ENCODE results near the gene TMEM273. TPM values are rescaled to one million over a fixed set of nuclear protein-coding genes. Genes with fewer than 3 reads are reported as not detected.

TMEM273 gene, protein sequence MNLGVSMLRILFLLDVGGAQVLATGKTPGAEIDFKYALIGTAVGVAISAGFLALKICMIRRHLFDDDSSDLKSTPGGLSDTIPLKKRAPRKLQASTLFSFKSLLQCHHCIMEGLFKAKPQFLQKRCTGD
- 39.4 and 41.0 TPM in 2 replicates for total RNA-seq

DNA sequence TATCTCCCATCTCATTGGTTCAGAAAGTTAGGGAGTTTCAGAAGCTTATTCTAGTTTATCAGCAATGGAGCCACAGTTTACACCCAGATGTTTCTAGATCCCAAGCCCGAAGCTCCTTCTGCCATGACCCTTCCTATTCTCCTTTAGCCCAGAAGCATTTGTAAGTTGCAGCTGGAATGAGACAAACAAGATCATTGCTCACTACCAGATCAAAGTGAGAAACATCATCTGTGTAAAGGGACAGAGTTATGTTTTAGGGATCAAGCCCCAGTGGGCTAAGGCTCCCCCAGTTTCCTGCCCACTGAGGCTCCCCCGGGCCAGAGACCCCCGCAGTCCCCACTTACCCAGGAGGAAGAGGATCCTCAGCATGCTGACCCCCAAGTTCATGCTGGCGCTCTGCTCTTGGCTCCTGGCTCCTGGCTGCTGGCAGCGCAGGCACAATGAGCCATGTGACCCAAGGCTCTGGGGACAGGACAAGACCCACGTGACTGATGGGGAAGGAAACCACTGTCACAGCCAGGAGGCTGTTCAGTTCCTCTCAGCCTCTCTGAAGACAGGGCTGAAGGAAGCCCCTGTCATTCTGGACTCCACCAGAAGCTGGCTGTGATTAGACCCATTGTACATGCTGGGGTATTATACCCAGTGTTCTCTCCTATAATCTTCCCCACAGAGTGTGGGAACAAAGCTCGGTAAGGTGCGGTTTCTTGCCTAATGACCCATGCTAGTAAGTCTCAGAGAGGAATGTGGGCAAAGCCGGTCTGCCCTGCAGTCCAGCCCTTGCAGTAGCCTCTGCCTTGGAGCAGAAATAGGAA is at the start of gene TMEM273:
Gene TMEM273 (minus strand): TSS at position 442 of the 812 bp plus-strand sequence. CDS start 55 bp downstream, at position 387.
- intact Hi-C loops (cut with micrococcal nuclease) = loop anchor here (10.0 kb wide), 3 partner anchors 347 to 883 kb away; partner anchors contain the start of genes ERCC6 and MAPK8

DNA sequence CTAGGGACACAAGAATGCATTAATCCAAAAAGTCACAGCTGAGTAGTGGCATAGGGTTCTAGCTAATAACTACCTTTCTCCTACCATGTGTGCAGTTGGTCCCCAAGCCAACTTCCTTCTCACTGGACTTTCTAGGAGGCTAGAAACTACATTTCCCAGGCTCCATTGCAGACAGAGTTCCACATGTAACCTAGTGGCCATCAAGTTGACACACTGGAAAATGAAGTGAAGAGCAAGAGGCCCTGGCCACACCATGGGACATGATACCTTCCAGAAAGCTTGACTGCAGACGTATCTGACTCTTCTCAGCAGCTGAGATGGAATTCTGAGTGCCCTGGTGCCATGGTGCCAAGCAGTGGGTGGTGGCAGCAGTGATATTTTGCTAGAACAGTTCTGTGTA is 49.8 kb upstream of the TMEM273 start:
- intact Hi-C loops (cut with micrococcal nuclease) = no loop called here

DNA sequence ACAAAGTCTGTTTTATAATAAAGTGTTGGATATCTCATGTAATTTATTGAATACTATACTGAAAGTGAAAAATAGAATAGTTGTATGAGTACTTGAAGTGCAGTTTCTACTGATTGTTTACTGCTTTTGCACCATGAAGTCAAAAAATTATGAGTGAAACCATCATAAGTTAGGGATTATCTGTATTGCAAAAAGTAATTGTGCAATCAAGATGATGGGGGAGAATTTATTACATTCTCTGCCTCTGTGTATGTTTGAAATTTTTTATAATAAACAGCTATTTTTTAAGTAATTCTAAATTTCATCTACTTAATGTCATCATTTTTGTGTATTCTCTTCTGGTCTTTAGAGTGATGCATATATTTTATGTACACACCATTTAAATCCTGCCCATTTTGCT is 47.2 kb upstream of the TMEM273 start:
- intact Hi-C loops (cut with micrococcal nuclease) = no loop called here

DNA sequence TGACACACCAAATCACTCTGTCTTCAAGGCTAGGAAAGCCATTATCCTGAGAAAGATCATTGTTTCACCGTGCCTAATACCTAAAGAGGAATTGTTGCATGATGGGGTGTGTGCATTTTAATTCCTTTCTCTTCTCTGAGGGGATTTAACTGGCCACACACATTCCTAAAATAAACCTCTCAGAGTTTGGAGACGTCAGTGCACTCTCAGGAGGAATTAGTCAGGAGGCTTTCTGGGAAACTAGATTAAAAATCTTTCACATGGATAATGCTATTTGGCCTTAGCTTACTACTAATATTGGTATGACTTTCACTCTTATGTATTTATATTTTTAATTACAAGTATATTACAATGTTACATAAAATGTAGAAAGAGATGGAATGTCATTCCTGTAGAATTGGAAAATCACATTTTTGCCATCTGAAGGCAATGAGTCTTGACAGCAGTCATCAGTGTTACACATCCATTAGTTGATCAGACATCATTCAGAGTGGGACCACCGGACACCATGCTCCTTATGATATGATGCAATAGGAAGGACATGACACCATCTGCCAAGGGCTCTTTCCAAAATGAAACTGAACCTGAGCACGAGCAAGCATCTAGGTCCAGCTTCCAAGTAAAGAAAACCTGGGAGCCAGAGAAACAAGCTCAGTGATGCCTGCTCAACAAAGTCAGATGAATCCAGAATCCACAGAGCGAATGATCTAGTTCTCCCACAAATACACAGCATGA is 43.1 kb upstream of the TMEM273 start:
- intact Hi-C loops (cut with micrococcal nuclease) = no loop called here

DNA sequence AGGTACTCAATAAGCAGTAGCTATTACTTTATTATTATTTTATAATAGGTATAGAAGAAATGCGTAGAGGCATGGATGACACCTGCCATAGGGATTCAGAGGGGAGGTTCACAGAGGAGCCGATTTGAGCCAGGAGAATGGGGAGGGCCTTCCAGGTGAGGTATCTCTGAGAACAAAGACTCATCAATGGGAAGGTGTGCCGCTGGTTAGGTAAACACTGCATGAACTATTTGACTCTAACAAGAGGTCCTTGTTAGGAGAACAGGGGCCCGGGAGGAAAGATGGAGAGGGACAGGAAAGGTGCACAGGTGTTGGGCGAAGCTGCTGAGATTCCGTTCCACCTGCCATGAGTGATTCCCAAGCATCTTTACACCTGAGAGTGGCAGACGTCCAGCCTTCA is 41.8 kb upstream of the TMEM273 start:
- intact Hi-C loops (cut with micrococcal nuclease) = no loop called here

DNA sequence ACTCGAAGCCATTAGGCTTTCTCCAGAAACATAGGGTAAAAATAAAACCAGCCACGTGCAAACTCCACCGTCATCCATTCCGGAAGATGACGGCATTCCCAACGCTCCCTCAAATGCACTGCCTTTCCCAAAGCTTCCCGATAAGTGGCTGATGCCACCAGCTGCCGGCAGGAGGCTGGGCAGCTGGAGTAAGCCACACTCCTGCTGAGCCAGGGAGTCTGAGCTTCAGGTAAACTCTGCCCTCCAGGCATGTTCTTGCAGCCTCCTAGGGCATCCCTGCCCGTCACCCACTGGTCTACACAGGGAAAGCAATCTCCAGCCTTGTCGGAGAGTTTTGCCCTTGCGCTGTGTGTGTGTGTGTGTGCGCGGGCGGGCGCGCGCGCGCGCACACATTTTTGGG is 40.5 kb upstream of the TMEM273 start:
- intact Hi-C loops (cut with micrococcal nuclease) = no loop called here

DNA sequence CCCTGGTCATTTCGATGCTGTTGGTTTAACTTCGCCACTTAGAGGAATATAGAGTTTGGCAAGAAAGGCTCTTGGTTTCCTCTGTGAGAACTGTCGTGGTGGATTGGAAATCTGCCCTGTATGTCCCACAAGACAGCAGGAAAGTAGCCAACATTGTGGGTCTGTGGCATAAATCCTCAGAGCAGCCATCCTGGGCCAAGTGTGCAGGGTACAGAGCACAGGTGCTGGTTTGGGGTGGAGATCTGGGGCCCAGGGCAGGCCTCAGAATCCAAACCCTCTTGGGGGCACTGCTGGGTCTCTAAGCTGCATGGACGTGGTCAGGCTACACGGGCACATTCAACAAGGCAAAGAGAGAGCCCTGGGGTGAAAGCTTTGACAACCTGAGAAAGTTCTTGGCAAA is 39.2 kb upstream of the TMEM273 start:
- intact Hi-C loops (cut with micrococcal nuclease) = no loop called here

DNA sequence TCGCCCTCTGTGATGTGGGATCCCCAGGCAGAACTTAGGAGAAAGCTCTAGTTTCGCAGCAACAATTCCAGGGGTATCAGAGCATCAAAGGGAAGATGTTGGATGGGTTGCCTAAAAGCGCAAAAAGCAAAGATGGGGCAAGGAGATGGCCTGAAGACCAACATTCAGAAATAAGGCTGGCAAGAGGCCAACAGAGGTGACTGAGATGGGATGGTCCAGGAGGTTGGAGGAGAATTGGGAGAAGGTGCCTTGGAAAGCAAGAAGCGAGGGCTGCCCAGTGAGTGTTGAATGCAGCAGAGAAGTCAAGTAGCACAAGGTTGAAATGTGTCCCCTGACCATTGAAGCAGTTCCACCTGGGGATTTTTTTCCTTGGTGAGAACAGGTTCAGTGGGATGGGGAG is 38.4 kb upstream of the TMEM273 start:
- intact Hi-C loops (cut with micrococcal nuclease) = no loop called here

DNA sequence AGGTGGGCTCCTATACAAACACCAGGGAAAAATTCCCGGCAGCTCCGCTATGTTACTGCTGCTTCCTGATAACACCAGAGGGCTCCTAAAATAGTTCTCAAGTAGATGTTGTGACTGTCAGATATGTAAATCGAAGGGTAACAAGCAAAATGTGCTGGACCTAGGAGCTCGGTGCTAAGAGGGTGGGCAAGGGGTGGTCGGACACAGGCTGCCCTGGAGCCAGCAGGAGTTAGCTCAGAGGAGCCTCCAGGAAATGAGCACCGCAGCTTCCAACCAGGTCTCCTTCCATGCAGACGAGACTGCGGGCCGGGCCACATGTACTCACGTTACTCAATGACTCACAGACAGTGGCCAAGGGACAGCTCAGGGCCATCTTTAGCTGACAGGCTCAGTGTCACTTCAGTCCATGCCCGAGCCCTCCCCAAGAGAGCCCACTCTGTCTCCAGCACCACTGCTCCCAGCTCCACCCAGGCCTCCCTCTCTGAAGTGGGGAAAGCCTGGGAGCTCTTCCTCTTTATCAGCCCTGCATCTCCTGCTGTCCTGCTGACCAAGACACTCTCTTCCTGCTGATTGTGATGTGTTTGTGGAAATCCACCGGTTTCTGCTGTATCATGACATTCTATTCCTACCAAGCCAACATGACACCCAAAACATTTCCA is 37.2 kb upstream of the TMEM273 start:
- intact Hi-C loops (cut with micrococcal nuclease) = no loop called here

DNA sequence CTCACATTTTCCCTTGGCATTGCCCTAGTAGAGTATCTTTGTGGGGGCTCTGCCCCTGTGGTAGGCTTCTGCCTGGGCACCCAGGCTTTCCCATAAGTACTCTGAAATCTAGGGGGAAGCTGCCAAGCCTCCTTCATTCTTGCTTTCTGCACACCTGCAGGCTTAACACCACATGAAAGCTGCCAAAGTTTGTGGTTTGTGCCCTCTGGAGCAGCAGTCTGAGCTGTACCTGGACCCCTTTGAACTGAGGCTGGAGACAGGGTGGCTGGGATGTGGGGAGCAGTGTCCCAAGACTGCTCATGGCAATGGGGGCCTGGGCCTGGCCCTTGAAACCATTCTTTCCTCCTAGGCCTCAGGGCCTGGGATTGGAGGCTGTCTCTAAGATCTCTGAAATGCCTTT is 35.0 kb upstream of the TMEM273 start:
- intact Hi-C loops (cut with micrococcal nuclease) = no loop called here

DNA sequence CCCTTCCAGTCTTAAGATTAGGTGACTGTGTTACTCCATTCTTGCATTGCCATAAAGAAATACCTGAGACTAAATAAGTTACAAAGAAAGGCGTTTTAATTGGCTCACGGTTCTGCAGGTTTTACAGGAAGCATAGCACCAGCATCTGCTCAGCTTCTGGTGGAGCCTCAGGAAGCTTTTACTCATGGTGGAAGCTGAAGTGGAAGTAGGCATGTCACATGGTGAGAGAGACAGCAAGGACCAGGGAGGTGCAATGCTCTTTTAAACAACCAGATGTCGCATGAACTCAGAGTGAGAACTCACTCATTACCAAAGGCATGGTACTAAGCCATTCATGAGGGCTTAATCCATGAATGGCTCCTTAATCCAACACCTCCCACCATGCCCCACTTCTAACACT is 34.0 kb upstream of the TMEM273 start:
- intact Hi-C loops (cut with micrococcal nuclease) = no loop called here

DNA sequence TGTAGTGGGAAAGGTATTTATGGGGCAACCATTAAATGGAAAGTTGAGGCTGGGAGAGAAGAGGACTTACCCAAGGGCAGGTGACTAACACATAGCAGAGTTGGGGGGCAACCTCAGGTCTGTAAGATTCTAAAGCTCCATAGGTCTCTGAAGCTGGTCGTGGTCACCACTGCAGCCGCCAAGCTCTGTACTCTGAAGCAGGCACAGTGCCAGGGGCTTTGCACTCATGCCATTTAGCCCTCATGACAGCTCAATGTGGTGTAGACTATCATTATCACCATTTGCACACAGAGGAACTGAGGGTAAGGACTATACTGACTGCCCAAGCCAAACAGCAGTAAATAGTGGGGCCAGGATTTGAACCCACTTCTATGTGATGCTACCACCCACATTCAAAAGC is 32.5 kb upstream of the TMEM273 start:
- intact Hi-C loops (cut with micrococcal nuclease) = no loop called here

DNA sequence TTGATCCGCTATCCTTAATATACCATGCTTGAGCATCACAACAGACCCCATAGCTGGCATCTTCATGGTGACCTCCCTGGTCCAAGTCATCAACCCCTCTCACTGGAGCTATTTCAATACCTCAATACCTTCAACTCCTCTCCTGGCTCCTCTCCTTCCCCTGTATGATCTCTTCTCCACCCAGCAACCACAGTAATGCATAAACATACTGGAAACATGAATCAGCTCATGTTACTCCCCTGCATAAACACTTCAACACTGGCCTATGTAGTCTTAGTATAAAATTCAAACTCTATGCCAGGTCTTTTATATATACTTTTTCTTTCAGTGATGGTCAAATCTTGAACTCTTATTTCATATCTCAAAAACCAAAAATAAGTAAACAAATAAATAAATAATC is 31.8 kb upstream of the TMEM273 start:
- intact Hi-C loops (cut with micrococcal nuclease) = no loop called here

DNA sequence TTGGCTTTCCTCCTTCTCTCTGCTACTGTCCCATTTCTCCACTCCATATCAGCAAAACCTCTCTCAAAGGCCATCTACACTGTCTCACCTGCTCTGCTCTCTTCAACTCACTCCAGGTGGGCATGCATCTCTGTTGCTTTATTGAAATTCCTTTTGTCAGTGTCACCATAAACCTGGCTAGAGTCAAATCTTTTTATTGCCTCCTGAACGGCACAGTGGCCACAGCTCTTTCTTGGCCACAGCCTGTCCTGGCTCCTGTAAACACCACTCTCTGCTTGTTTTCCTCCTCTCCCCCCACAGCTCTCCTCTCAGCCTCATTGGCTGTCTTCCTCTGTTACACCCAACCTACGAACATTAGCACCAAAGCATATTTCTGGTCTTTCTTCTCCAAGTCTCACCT is 31.1 kb upstream of the TMEM273 start:
- intact Hi-C loops (cut with micrococcal nuclease) = no loop called here

DNA sequence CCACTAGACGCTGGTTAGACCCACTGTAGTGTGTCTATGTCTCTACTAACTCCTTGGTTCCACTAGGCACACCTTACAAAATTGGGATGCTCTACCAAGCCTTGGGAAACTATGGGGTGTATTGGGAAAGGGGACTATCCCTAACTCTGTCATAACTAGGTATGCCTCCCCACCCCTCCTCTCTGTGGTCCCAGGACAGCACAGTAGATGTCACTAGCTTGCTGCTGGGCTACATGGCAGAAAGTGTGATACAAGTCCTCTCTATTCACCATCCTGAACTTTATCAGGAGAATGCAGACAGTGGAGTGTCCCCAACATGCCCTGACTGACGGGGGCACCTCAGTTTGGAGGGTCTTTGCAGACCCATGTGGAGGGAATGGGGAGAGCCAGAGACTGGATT is 30.3 kb upstream of the TMEM273 start:
- intact Hi-C loops (cut with micrococcal nuclease) = no loop called here

DNA sequence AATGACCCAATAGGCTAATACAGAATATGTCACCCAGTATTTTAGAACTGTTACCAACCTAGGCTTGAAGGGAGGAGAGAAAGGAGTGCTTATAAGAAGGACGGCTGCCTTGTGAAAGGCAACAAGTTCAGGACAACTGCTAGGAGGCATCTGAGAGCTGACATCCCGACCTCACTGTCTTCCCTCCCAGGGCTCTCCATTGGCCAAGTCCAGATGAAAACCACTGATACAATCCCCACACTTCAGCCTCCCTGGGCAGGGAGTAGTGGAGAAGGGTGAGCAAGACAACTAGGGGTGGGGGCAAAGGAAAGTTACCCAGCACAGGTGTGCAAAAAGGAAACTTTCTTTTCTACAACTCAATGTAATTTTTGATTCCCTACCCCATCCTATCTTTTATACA is 29.5 kb upstream of the TMEM273 start:
- intact Hi-C loops (cut with micrococcal nuclease) = no loop called here

DNA sequence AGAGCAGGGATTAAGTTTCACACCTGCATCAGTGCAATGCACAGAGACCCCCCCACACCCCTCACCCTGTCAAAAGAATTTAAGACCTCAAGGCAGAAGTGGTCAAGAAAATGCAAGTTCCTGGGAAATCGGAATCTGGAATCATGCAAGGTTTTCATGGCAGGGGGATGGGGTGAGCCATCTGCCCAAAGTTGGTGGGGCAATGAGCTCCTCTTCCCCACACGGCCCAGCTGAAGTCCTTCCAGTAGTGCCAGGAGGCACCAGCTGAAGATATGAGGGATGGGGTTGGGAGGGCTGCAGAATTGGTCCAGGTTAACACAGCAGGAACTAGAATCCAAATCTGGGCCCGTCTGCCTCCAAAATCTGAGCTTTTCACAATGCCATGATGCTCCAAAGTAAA is 25.0 kb upstream of the TMEM273 start:
- intact Hi-C loops (cut with micrococcal nuclease) = no loop called here

DNA sequence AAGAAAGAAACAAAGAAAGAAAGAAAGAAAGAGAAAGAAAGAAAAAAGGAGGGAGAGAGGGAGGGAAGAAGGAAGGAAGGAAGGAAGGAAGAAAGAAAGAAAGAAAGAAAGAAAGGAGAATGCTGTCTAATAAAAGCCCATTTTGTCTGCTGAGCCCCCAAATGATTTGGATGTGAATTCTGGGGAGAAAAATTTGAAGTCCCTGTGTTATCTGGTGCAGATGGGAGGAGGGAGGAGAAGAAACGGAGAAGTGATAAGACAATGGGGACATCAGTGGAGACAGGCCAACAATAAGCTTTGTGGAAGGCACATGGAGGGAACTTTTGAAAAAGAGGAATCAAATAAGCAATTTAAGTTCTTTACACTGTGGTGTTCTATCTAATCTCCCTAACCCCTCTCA is 24.6 kb upstream of the TMEM273 start:
- intact Hi-C loops (cut with micrococcal nuclease) = no loop called here

DNA sequence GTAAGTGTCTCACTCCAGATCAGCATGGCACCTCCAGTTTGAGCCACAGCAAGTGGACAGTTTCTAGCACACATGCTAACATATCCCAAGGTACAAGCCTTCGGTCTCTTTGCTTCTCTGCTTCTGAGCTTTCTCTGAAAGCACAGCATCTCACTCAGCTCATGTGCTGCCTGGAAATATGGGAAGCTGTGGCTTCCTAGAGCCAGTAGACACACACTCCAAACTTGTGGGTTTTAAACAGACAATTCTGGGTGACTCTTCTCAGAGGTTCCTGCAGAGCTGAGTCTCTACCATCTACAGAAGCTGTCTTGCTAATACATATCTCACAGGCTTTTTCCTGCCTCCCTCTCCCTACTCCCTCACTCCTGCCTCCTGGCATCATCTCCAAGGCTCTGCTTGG is 23.9 kb upstream of the TMEM273 start:
- intact Hi-C loops (cut with micrococcal nuclease) = no loop called here

DNA sequence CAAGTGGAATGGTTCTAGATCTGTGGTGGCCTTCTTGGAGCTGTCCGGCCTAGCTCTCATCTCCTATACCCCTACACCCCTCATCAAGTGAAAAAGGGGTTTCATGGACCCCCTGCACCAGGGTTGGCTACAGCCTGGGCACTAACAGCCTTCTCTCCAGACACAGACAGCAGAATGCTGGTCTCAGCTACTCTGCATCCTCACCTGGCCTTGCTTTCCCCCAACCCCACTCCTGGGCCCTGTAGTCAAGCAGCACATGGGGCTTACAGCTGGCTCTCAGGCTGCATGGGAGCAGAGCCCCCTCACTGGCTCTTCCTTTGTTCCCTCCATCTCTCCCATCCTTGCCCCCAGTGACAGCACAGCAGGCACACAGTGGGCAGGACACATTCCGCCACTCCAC is 20.8 kb upstream of the TMEM273 start:
- intact Hi-C loops (cut with micrococcal nuclease) = no loop called here

DNA sequence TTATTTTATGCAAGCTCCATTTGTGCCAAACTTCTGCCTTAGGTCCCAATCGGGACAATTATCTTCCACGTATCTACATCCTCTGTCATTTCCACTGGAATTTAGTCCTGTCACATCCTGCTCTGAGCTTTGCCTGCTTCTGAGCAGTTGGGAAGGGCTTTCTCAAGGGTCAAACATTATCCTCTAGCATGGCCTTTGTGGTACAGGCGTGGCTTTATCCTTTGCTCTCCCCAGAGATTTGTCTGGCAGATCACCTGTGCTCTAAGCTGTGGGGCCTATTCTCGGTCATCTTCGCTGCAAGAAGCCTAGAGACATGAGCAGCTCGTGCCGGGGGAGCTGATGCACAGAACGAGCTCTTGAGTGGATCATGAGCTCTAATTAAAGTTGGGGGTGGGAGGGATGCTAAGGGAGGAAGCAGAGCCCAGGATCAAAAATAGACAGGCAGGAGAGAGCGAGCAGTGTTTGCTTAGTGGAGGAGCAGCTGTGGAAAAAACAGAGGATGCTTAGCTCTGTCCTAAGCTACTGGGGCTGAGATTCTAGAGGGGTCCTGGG is 19.8 kb upstream of the TMEM273 start:
- intact Hi-C loops (cut with micrococcal nuclease) = no loop called here

DNA sequence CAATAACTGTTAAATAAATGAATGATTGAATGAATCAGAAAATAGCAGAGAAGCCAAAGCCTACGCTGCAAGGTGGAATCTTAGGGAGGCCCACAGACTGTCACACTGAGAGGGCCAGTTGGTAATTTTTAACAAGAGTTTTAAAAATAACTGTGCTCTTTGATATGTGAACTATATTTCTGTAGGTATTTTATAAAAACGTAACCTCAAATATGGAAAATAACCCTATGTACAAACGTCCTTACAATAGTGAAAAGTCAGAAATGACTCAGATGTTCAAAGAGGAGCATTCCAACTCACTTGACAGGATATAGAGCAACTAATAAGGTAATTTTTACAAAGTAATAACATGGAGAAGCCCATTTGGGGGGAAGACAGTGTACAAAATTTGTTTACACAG is 18.9 kb upstream of the TMEM273 start:
- intact Hi-C loops (cut with micrococcal nuclease) = no loop called here
